Endothelial cell of umbilical vein (primary cell): ENCODE results near the gene ICAM1. TPM values are rescaled to one million over a fixed set of nuclear protein-coding genes. Genes with fewer than 3 reads are reported as not detected.

ENCODE experiments used
- BruUV-seq: library from RNA; stranded (reverse); fragments of 400-500 nt; replicated peaks from 2 replicates; lab custom pipeline; 2021; lab: Mats Ljungman, UMichigan
- CTCF ChIA-PET: fragments of 300-600, 350-600 bp; sonication (Branson Sonifier 250); formaldehyde crosslinking; loops from one replicate; lab custom pipeline; 2021; ENCODE audit warnings: antibody characterized with exemption, inconsistent platforms; lab: Charles Lee
- POLR2A ChIA-PET: fragments of 300-600, 350-600 bp; sonication (Branson Sonifier 250); formaldehyde crosslinking; loops from one replicate; lab custom pipeline; 2021; ENCODE audit warnings: antibody characterized with exemption, inconsistent platforms; lab: Charles Lee
- DNase-seq: peaks from one replicate; pipeline ENCODE4 v3.0.0-alpha.2; 2011; ENCODE audit warnings: low read depth, low spot score
- FAIRE-seq: peaks from 2 replicates; lab custom pipeline; 2011; peaks lifted over from hg19 to GRCh38; lab: Jason Lieb, UNC
- H2AFZ ChIP-seq: 2 replicates; pipeline ENCODE4 v1.6.0; 2012; ENCODE audit warnings: low read depth, low read length, control low read depth, inconsistent platforms
- H3K27ac ChIP-seq: 2 replicates; pipeline ENCODE4 v1.5.1; 2011; ENCODE audit warnings: low read depth, mild to moderate bottlenecking, control low read depth, low read length, moderate library complexity; ENCODE audit not compliant: insufficient read depth
- H3K27me3 ChIP-seq, 2 experiments: 2 replicates each; pipeline versions ENCODE4 v1.6.0 to v1.6.1; 2011; ENCODE audit warnings: low read length in 2 of 2, mixed read lengths in 1 of 2; ENCODE audit not compliant: control insufficient read depth in 2 of 2, insufficient read depth in 2 of 2
- H3K36me3 ChIP-seq, 2 experiments: 2 replicates in 1 of 2; 3 replicates in 1 of 2; pipeline ENCODE4 v1.5.1; 2011; ENCODE audit warnings: low read length in 2 of 2, mild to moderate bottlenecking in 1 of 2, moderate library complexity in 1 of 2; ENCODE audit not compliant: control insufficient read depth in 2 of 2, insufficient read depth in 2 of 2; ENCODE audit errors: extremely low read depth in 1 of 2
- H3K4me1 ChIP-seq: 3 replicates; pipeline ENCODE4 v1.5.1; 2011; ENCODE audit warnings: mild to moderate bottlenecking, low read length; ENCODE audit not compliant: control insufficient read depth, insufficient read depth; ENCODE audit errors: extremely low read depth
- H3K4me2 ChIP-seq: 2 replicates; pipeline ENCODE4 v1.6.1; 2011; ENCODE audit warnings: low read length, control low read depth, mixed read lengths; ENCODE audit not compliant: insufficient read depth
- H3K4me3 ChIP-seq, 3 experiments: fragments of 200-600 bp in 1 of 3; sonication (generic), shearing (Covaris generic) in 1 of 3; replicated peaks in 1 of 3; 2 replicates each; pipeline ENCODE4 v1.5.1; 2011 to 2016; ENCODE audit warnings: control low read depth in 3 of 3, low read length in 3 of 3, mild to moderate bottlenecking in 2 of 3, inconsistent platforms in 1 of 3, low read depth in 1 of 3, moderate library complexity in 1 of 3; ENCODE audit not compliant: insufficient read depth in 1 of 3
- H3K79me2 ChIP-seq: 2 replicates; pipeline ENCODE4 v1.6.0; 2012; ENCODE audit warnings: low read length, inconsistent platforms; ENCODE audit not compliant: control insufficient read depth, insufficient read depth
- H3K9ac ChIP-seq: replicated peaks from 2 replicates; pipeline ENCODE3; 2011; ENCODE audit warnings: low read length, control low read depth; ENCODE audit not compliant: insufficient read depth; ENCODE audit errors: extremely low read depth
- H3K9me1 ChIP-seq: replicated peaks from 3 replicates; pipeline ENCODE4 v1.6.0; 2011; ENCODE audit warnings: mild to moderate bottlenecking, low read length; ENCODE audit not compliant: control insufficient read depth, insufficient read depth; ENCODE audit errors: extremely low read depth
- H3K9me3 ChIP-seq: replicated peaks from 2 replicates; pipeline ENCODE4 v1.5.1; 2012; ENCODE audit warnings: low read length, inconsistent platforms; ENCODE audit not compliant: control insufficient read depth, insufficient read depth
- H4K20me1 ChIP-seq: replicated peaks from 2 replicates; pipeline ENCODE3; 2011; ENCODE audit warnings: mild to moderate bottlenecking, low read length; ENCODE audit not compliant: control insufficient read depth, insufficient read depth; ENCODE audit errors: extremely low read depth
- EZH2 ChIP-seq: IDR thresholded peaks from 2 replicates; pipeline ENCODE4 v1.6.1; 2012; ENCODE audit warnings: borderline replicate concordance, low read depth, mild to moderate bottlenecking, moderate library complexity, low read length, inconsistent platforms; ENCODE audit not compliant: severe bottlenecking
- FOS ChIP-seq: IDR thresholded peaks from 2 replicates; pipeline ENCODE4 v1.6.1; 2011; ENCODE audit warnings: mild to moderate bottlenecking, low read length, moderate library complexity, borderline replicate concordance; ENCODE audit not compliant: insufficient read depth
- GATA2 ChIP-seq: IDR thresholded peaks from 2 replicates; pipeline ENCODE4 v1.7.0; 2011; ENCODE audit warnings: low read depth, mild to moderate bottlenecking, moderate library complexity, mixed read lengths, low read length; ENCODE audit not compliant: insufficient read length, insufficient read depth
- JUN ChIP-seq: IDR thresholded peaks from 2 replicates; pipeline ENCODE4 v1.6.1; 2011; ENCODE audit warnings: borderline replicate concordance, low read depth; ENCODE audit not compliant: insufficient read length, insufficient read depth
- MYC ChIP-seq: IDR thresholded peaks from one replicate; pipeline ENCODE4 v1.6.1; 2011; ENCODE audit warnings: mild to moderate bottlenecking, low read depth, low read length
- POLR2AphosphoS5 ChIP-seq: IDR thresholded peaks from 2 replicates; pipeline ENCODE4 v1.6.1; 2012; ENCODE audit warnings: low read depth, mild to moderate bottlenecking, control low read depth, low read length, moderate library complexity; ENCODE audit not compliant: insufficient read depth
- dilution Hi-C: fragments of 300-500 bp; cut with MboI; formaldehyde crosslinking; loops from one replicate; pipeline ENCODE4 v1.15.0; 2019; ENCODE audit warnings: low sequenced_read_pairs; ENCODE audit not compliant: extremely low pct_ligation_motif_present
- intact Hi-C: fragments of 100-400 bp; cut with micrococcal nuclease; formaldehyde crosslinking; loops from one replicate; pipeline ENCODE4 v1.10.0; 2022
- polyA plus RNA-seq, 4 experiments: library from polyadenylated mRNA; depleted of rRNA in 3 of 4; stranded (reverse) in 3 of 4; unstranded in 1 of 4; fragments of >200 nt; gene quantifications; 2 replicates each; pipeline versions ENCODE4 v1.2.1 to v1.2.3, GENCODE V29; 2011 to 2012; ENCODE audit warnings: missing spikeins in 1 of 4
- total RNA-seq: library from RNA; stranded (reverse); gene quantifications from 2 replicates; pipeline ENCODE4 v1.2.3, GENCODE V29; 2021
- TF ChIP-seq, protein P1 (sequence below), 2 donors: IDR thresholded peaks; 1 replicate in 1 of 2; 2 replicates in 1 of 2; pipeline ENCODE4 v1.5.1; 2011; ENCODE audit warnings: low read length in 2 of 2, mild to moderate bottlenecking in 2 of 2, moderate library complexity in 2 of 2, control low read depth in 1 of 2, inconsistent platforms in 1 of 2, low read depth in 1 of 2; ENCODE audit not compliant: insufficient read depth in 1 of 2; ENCODE audit errors: extremely low read depth in 1 of 2
- TF ChIP-seq, protein P2 (sequence below): IDR thresholded peaks from 2 replicates; pipeline ENCODE4 v1.6.1; 2011; ENCODE audit not compliant: insufficient read depth, insufficient read length

ICAM1 gene
- total and polyA plus RNA-seq, 2 donors (not counting 3 experiments of a cell fraction or from before 2014, with no cell fraction given) = 20.5 to 30.4 TPM

DNA sequence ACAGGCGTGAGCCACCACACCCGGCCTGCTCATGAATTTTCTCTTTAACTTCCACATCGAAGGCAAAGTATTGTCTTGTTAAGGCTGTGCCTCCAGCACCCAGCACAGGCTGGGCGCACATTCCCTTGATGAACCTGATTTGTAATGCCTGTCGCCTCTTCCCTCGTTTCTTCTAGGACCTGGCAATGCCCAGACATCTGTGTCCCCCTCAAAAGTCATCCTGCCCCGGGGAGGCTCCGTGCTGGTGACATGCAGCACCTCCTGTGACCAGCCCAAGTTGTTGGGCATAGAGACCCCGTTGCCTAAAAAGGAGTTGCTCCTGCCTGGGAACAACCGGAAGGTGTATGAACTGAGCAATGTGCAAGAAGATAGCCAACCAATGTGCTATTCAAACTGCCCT is 3.7 kb downstream of the ICAM1 start:
- Histone ChIP-seq H3K9me3 (no peaks in the 10 kb centered on the region), H3K36me3 (no peaks in the 10 kb centered on the region), H3K4me1 (peaks cover 24% of the 10 kb centered on the region), H3K27me3 (no peaks in the 10 kb centered on the region), H3K4me3 (no peak overlapping the region), H3K27ac (no peak overlapping the region), H4K20me1 (no peaks in the 10 kb centered on the region), H3K9ac (no peak overlapping the region), H3K4me2 (no peak overlapping the region), H2AFZ (no peak overlapping the region), H3K79me2 (no peaks in the 10 kb centered on the region), H3K9me1 (no peaks in the 10 kb centered on the region)
- ChIA-PET CTCF (interaction anchor here (0.7 to 2.4 kb wide), 4 partner anchors 12 to 114 kb away, joined by 3 to 14 read pairs (median 5); partner anchors contain the start of gene ICAM4), POLR2A (interaction anchor here (0.6 kb wide), 1 partner anchor 31 kb away, joined by 3 read pairs; no protein-coding TSS in a partner anchor)
- BruUV-seq = no TSS peak
- DNase-seq (no peak), FAIRE-seq (no peak)
- intact Hi-C loops = loop anchor here (5.0 kb wide), 1 partner anchor 43 kb away; the partner anchor contains the start of gene FDX2
- dilution Hi-C loops = no loop called here
- TF ChIP-seq JUN = no peak
- no peak for TF ChIP-seq EZH2
- no peak for TF ChIP-seq GATA2
- no peak for TF ChIP-seq FOS
- TF ChIP-seq POLR2AphosphoS5 = no peak
- TF ChIP-seq MYC = no peak
- TF ChIP-seq, protein P1, sequence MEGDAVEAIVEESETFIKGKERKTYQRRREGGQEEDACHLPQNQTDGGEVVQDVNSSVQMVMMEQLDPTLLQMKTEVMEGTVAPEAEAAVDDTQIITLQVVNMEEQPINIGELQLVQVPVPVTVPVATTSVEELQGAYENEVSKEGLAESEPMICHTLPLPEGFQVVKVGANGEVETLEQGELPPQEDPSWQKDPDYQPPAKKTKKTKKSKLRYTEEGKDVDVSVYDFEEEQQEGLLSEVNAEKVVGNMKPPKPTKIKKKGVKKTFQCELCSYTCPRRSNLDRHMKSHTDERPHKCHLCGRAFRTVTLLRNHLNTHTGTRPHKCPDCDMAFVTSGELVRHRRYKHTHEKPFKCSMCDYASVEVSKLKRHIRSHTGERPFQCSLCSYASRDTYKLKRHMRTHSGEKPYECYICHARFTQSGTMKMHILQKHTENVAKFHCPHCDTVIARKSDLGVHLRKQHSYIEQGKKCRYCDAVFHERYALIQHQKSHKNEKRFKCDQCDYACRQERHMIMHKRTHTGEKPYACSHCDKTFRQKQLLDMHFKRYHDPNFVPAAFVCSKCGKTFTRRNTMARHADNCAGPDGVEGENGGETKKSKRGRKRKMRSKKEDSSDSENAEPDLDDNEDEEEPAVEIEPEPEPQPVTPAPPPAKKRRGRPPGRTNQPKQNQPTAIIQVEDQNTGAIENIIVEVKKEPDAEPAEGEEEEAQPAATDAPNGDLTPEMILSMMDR (IDR thresholded peaks at IDR 0.05; ENCODE audit: extremely low read depth in 1 of 2, insufficient read depth in 1 of 2, low read depth in 1 of 2, low read length in 2 of 2) = no peak
- TF ChIP-seq, protein P2, sequence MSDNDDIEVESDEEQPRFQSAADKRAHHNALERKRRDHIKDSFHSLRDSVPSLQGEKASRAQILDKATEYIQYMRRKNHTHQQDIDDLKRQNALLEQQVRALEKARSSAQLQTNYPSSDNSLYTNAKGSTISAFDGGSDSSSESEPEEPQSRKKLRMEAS = no peak
